Left kidney (tissue), 2 donors: ENCODE measurements around the gene TAMALIN. TPM values are rescaled to one million over a fixed set of nuclear protein-coding genes. Genes with fewer than 3 reads are reported as not detected.

ENCODE experiments used
- DNase-seq: peaks from one replicate; pipeline ENCODE4 v3.0.0-alpha.2; 2013
- polyA plus RNA-seq: library from polyadenylated mRNA; unstranded; fragments of 120-200 nt; gene quantifications from one replicate; pipeline ENCODE4 v1.2.1, GENCODE V29; 2013; ENCODE audit not compliant: insufficient read length

The TAMALIN gene
- polyA plus RNA-seq, 1 donor, result 23.4 TPM

- no peak for DNase-seq
Observed at GRCh38 chr12:52054833-52055730, 48.3 kb downstream of the TAMALIN start.

DNA sequence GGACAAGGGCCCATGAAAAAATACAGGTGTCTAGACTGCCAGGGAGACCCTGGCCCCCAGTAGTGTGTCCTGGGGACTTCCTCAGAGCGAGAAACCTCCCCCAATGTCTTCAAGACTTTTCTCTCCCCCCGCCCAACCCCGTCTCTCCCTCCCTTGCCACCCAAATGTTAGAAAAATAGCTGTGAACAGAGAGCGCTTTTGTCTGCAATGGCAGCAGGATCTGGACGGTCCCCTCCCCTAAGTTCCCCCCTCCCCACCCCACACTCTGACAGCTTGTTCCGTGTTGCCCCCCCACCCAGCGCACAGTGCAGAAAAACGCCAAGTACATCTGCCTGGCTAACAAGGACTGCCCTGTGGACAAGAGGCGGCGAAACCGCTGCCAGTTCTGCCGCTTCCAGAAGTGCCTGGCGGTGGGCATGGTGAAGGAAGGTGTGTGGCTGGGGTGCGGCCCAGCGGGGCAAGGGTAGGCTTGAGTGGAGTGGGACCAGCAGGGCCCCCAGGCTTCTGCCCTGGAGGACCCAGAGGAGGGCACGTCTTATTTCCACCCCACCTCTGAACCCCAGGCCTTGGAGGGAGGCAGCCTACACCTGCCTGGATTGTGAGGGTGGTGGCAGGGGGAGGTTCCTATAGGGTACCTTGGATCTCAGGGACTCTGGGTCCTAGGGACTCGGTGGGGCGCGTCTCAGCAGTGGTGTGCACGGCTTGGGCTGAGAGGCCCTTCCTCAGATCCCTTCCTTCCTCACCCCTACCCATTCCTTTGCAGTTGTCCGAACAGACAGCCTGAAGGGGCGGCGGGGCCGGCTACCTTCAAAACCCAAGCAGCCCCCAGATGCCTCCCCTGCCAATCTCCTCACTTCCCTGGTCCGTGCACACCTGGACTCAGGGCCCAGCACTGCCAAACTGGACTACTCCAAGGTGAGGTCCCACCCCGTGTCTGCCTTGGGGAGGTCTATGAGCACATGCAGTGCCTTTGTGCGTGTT is 49.3 kb downstream of the TAMALIN start:
- no peak for DNase-seq

DNA sequence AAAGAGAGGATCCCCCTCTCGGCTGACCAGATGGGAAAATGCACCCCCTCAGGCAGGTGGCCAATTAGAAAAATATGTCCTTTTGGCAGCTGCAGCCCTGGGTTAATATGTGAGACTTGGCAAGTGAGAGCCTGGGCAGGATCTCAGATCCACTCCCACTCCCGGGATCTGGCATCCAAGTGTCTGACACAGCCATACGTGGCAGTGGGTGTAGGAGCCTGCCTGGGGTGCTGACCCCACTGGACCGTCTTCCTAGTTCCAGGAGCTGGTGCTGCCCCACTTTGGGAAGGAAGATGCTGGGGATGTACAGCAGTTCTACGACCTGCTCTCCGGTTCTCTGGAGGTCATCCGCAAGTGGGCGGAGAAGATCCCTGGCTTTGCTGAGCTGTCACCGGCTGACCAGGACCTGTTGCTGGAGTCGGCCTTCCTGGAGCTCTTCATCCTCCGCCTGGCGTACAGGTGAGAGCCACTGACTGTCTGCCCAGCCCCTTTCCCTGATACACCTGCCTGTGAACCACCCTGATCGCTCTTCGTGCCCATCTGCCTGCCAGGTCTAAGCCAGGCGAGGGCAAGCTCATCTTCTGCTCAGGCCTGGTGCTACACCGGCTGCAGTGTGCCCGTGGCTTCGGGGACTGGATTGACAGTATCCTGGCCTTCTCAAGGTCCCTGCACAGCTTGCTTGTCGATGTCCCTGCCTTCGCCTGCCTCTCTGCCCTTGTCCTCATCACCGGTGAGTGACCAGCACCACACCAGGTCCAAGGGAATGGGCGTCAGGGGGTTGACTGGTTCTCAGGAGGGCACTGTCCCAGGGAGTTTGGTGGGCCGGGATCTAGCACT is 50.3 kb downstream of the TAMALIN start:
- no peak for DNase-seq

- DNase-seq, result no peak
Observed at GRCh38 chr12:52057638-52058576, 51.2 kb downstream of the TAMALIN start.

GRCh38 chr12:52058631-52059361 is 52.0 kb downstream of the TAMALIN start:
- no peak for DNase-seq

- DNase-seq, result no peak
Observed at GRCh38 chr12:52059582-52060497, 53.1 kb downstream of the TAMALIN start.

- DNase-seq, result no peak
Observed at GRCh38 chr12:52060498-52061177, 53.9 kb downstream of the TAMALIN start.

DNA sequence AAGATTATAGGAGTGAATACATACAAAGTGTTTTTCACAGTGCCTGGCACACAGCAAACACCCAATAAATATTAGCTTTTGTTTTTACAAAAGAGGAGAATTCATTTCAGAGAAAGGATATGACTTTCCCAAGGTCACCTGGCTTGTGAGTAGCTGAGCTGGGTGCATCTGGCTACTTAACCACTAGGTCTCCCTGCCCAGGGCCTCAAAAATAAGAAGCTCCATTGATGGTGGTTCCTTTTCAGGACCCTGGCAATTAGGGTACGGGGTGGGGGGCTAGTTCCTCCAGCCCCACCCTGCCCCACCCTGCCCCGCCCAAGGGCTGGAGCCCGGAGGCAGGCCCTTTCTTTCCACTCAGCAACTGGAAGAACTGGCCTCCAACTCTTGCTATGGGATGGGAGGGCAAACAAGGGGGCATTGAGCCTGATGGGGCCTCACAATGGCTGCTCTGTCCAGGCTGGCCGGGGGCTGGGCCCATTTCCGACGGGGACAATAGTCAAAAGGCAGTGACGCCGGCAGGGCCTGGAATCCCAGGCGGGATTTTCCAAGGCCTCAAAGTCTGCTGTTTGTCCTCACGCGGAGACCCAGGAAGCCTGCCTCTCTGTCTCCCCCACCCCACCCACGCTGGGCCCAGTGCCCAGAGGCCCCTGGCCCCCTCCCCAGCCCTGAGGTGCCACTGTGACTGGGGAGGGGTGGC is 54.9 kb downstream of the TAMALIN start:
- DNase-seq, result no peak

- DNase-seq, result no peak
Observed at GRCh38 chr12:52062167-52063081, 55.7 kb downstream of the TAMALIN start.

- no peak for DNase-seq
Observed at GRCh38 chr12:52063082-52063924, 56.6 kb downstream of the TAMALIN start.

DNA sequence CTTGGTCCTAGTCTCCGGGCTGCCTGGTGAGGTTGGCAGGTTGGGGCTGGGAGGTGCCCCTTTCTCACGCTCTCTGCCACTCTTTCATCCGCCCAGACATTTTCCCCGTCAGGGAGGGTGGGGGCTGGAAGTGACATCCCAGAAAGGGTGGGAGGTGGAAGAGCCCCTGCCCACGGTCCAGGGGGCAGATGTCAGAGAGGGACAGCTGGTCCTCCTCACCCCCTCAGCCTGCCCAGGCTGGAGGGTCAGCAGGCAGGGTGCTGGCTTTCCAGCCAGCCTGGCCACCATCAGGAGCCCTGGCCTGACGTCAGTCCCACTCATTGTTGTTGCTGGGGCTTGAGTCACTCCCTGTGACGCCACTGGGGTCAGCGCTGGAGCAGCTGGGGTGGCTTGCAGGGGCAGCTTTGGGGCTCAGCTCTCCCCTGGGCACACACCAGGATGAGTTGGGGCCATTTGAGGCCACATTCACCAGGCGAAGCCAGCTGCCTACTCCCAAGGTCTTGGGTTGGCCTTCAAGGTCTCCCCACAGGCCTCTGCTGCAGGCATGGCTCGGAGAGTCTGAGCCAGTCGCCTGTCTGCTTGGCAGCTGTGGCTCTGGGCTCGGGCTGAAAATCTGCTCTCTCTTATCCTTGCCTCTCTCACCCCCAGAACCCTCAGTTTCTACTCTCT is 57.4 kb downstream of the TAMALIN start:
- DNase-seq, result no peak
